ENCODE data around the gene BMP2K.

Gene BMP2K

DNA sequence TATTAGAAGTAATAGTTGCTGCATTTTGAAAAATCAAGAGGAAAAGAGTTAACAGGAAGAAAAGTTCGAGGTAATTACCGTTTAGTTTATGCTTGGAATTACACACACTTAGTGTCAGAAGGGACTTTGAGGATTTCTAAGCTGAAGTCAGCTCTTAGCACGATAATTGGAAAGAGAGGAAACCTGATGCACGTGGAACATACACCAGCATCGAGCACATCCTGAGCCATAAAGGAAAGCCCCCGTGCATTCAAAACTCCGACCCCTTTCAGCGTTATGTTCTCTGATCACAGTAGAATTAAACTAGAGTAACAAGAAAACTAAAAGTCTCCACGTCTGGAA is 163.5 kb downstream of the BMP2K start:
- TF ChIP-seq, protein P1, sequence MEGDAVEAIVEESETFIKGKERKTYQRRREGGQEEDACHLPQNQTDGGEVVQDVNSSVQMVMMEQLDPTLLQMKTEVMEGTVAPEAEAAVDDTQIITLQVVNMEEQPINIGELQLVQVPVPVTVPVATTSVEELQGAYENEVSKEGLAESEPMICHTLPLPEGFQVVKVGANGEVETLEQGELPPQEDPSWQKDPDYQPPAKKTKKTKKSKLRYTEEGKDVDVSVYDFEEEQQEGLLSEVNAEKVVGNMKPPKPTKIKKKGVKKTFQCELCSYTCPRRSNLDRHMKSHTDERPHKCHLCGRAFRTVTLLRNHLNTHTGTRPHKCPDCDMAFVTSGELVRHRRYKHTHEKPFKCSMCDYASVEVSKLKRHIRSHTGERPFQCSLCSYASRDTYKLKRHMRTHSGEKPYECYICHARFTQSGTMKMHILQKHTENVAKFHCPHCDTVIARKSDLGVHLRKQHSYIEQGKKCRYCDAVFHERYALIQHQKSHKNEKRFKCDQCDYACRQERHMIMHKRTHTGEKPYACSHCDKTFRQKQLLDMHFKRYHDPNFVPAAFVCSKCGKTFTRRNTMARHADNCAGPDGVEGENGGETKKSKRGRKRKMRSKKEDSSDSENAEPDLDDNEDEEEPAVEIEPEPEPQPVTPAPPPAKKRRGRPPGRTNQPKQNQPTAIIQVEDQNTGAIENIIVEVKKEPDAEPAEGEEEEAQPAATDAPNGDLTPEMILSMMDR (IDR thresholded peaks at IDR 0.05) = no peak

DNA sequence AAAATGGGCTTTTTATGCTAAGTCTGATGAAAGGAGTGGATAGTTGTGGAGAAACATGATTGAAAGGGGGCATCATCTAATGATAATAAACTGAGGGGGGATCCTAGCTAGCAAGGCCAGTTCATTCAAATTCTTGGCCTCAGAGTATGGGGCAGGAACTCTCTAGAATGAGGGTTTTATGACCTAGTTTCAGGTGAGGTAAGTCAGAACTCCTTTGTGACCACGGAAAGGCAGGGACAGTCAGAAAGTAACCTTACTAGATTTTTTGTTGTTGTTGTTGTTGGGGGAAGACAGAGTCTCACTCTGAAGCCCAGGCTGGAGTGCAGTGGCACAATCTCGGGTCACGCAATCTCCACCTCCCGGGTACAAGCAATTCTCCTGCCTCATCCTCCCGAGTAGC is 164.6 kb downstream of the BMP2K start:
- Histone ChIP-seq H3K27ac (no peak overlapping the region), H3K36me3 (no peaks in the 10 kb centered on the region), H3K9me3 (no peaks in the 10 kb centered on the region), H3K4me3 (no peak overlapping the region), H3K27me3 (no peaks in the 10 kb centered on the region), H3K4me1 (peaks cover 0 to 19% (median 10%) of the 10 kb centered on the region in 4 donors)
- intact Hi-C loops (cut with DNase I; ENCODE audit: low total_unique reads) = no loop called here
- DNase-seq = no peak
- TF ChIP-seq, protein P1 (IDR thresholded peaks at IDR 0.05) = no peak

More for the DNA sequence above, 163.5 kb downstream of the BMP2K start:
- peak overlapping the region; percentile 73 to 74 for H3K27ac ChIP-seq
- intact Hi-C loops (cut with DNase I; ENCODE audit: low total_unique reads) = no loop called here
- H3K4me1 ChIP-seq = peaks cover 0 to 19% (median 10%) of the 10 kb centered on the region in 4 donors
- peak overlapping the region; percentile 82 to 83 for H3K4me3 ChIP-seq
- no peaks in the 10 kb centered on the region for H3K36me3 ChIP-seq
- H3K9me3 ChIP-seq = no peaks in the 10 kb centered on the region
- no peaks in the 10 kb centered on the region for H3K27me3 ChIP-seq
- DNase-seq = no peak

DNA sequence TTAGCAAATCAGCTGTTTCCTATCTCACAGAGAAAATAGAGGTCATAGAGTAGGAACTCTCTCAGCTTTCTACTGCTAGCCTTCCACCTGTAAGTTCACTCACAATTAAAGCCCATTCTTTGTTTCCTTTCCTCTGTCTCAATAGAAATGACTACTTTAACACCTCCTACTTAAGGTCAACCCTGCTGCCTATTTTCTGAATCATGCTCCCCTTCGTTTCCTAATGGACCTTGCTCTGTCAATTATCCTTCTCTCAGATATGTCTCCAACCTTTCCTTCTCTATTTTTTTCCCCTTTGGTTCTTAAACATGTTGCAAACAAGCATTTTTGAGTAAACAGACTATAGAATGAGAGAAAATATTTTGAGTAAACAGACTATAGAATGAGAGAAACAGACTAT is 168.2 kb downstream of the BMP2K start:
- Histone ChIP-seq H3K4me1 (peaks cover 0 to 8% (median 3%) of the 10 kb centered on the region in 4 donors), H3K36me3 (no peaks in the 10 kb centered on the region), H3K27ac (no peak overlapping the region), H3K4me3 (no peak overlapping the region), H3K9me3 (no peaks in the 10 kb centered on the region), H3K27me3 (no peaks in the 10 kb centered on the region)
- TF ChIP-seq, protein P1 (IDR thresholded peaks at IDR 0.05) = no peak
- intact Hi-C loops (cut with DNase I; ENCODE audit: low total_unique reads) = no loop called here
- DNase-seq = no peak

DNA sequence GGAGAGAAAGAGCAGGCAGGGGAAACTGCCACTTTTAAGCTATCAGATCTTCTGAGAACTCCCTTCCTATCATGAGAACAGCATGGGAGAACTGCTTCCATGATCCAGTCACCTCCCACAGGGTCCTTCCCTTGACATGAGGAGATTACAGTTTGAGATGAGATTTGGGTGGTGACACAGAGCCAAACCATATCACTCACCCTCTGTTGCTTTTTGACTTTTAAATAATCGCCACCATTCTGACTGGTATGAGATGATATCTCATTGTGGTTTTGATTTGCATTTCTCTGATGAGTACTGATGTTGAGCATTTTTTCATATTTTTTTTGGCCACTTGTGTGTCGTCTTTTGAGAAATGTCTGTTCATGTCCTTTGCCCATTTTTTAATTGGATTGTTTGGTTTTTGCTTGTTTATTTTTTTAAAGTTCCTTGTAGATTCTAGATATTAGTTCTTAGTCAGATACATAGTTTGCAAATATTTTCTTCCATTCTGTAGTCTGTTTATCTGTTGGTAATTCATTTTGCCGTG is 169.6 kb downstream of the BMP2K start:
- H3K27ac ChIP-seq = no peak overlapping the region
- intact Hi-C loops (cut with DNase I; ENCODE audit: low total_unique reads) = no loop called here
- H3K4me3 ChIP-seq = no peak overlapping the region
- DNase-seq = no peak
- H3K36me3 ChIP-seq = no peaks in the 10 kb centered on the region
- no peaks in the 10 kb centered on the region for H3K4me1 ChIP-seq
- H3K9me3 ChIP-seq = no peaks in the 10 kb centered on the region
- no peaks in the 10 kb centered on the region for H3K27me3 ChIP-seq
- TF ChIP-seq, protein P1 (IDR thresholded peaks at IDR 0.05) = no peak

DNA sequence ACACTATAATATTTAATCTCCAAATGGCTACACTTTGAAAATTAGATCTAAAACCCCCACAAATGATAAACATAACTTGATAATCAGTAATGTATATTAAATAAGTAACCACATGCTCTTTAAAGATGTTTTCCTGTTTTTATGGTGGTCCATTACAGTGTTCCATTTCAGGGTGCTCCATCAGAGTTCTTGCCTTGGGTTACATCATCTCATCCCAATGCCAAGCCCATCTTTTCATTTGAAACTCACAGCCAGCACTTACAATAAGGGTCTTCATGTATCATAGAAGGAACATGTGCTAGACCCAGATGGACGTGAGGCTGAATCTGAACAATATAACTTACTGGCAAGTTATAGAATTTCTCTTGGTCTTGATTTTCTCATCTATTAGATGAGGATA is 173.6 kb downstream of the BMP2K start:
- Histone ChIP-seq H3K36me3 (no peaks in the 10 kb centered on the region), H3K9me3 (no peaks in the 10 kb centered on the region), H3K4me1 (peaks cover 0 to 9% (median 0%) of the 10 kb centered on the region in 4 donors), H3K27ac (no peak overlapping the region), H3K27me3 (no peaks in the 10 kb centered on the region), H3K4me3 (no peak overlapping the region)
- TF ChIP-seq, protein P1 (IDR thresholded peaks at IDR 0.05) = no peak
- intact Hi-C loops (cut with DNase I; ENCODE audit: low total_unique reads) = loop anchor here (5.0 to 10.0 kb wide), 2 partner anchors 625 to 1263 kb away; no protein-coding TSS in a partner anchor
- DNase-seq = no peak

Data from tibial artery (tissue), 4 donors.